Gastrocnemius medialis (tissue), 4 donors: ENCODE measurements around the gene AFDN.

Source experiments
- CTCF ChIP-seq, 5 experiments: fragments of 450-650 bp in 3 of 5; fragments of 200-600 bp in 2 of 5; sonication (generic) in 2 of 5; IDR thresholded peaks in 4 of 5; conservative IDR thresholded peaks in 1 of 5; 1 replicate in 4 of 5; 2 replicates in 1 of 5; pipeline ENCODE4 v1.5.1; 2016 to 2019; ENCODE audit warnings: antibody characterized with exemption in 5 of 5, mild to moderate bottlenecking in 3 of 5, moderate library complexity in 3 of 5
- POLR2A ChIP-seq, 2 donors: fragments of 450-650 bp; IDR thresholded peaks; one replicate each; pipeline ENCODE4 v1.6.1; 2017; ENCODE audit warnings: antibody characterized with exemption in 2 of 2, mild to moderate bottlenecking in 2 of 2, moderate library complexity in 2 of 2

- no peak for TF ChIP-seq CTCF (IDR thresholded peaks at IDR 0.05 in 4 of 5, conservative IDR thresholded peaks at IDR 0.05 in 1 of 5)
- no peak for TF ChIP-seq POLR2A (IDR thresholded peaks at IDR 0.05)
Observed at GRCh38 chr6:167910652-167911051, 83.9 kb downstream of the AFDN start.
